Right atrium auricular region (tissue), 2 donors: Measurements from ENCODE around the gene C10orf62. TPM values are rescaled to one million over a fixed set of nuclear protein-coding genes. Genes with fewer than 3 reads are reported as not detected.

Experiments
- DNase-seq: peaks from one replicate; pipeline ENCODE4 v3.0.0-alpha.2; 2019; ENCODE audit warnings: low spot score
- H3K27ac ChIP-seq, 2 donors: fragments of 200-600 bp; sonication (generic); 1 replicate in 1 of 2; 2 replicates in 1 of 2; pipeline ENCODE4 v1.5.1; 2016 to 2019
- H3K27me3 ChIP-seq, 2 donors: fragments of 200-600 bp; sonication (generic); one replicate each; pipeline versions ENCODE4 v1.5.1 to v1.6.0; 2017 to 2019
- H3K36me3 ChIP-seq: fragments of 200-600 bp; sonication (generic); one replicate; pipeline ENCODE4 v1.5.1; 2016
- H3K4me1 ChIP-seq, 2 donors: fragments of 200-600 bp; sonication (generic); one replicate each; pipeline versions ENCODE4 v1.5.1 to v1.6.0; 2017 to 2019
- H3K4me3 ChIP-seq, 2 donors: fragments of 200-600 bp; sonication (generic); 1 replicate in 1 of 2; 2 replicates in 1 of 2; pipeline ENCODE4 v1.5.1; 2017 to 2019; ENCODE audit warnings: mild to moderate bottlenecking in 1 of 2, moderate library complexity in 1 of 2
- H3K9me3 ChIP-seq, 2 donors: fragments of 200-600 bp; sonication (generic); one replicate each; pipeline ENCODE4 v1.5.1; 2019
- CTCF ChIP-seq, 2 donors: fragments of 200-600 bp; sonication (generic); IDR thresholded peaks; one replicate each; pipeline ENCODE4 v1.5.1; 2019; ENCODE audit warnings: antibody characterized with exemption in 2 of 2
- total RNA-seq, 2 donors: library from RNA; depleted of rRNA; stranded (reverse); fragments of >200 nt; gene quantifications; one replicate each; pipeline ENCODE4 v1.1.0, GENCODE V29; 2016

C10orf62 gene
- total RNA-seq, 2 donors from 2014 or later = 0.35 to 0.67 TPM

- no peak for TF ChIP-seq CTCF (IDR thresholded peaks at IDR 0.05)
- Histone ChIP-seq H3K27ac (no peak overlapping the region), H3K36me3 (no peaks in the 10 kb centered on the region), H3K9me3 (no peaks in the 10 kb centered on the region), H3K27me3 (no peaks in the 10 kb centered on the region), H3K4me1 (peaks cover 0 to 29% of the 10 kb centered on the region in 2 donors), H3K4me3 (no peak overlapping the region)
- DNase-seq = no peak
Observed at GRCh38 chr10:97590082-97590747, 694 bp downstream of the C10orf62 start.

GRCh38 chr10:97590748-97591495 is 1.4 kb downstream of the C10orf62 start:
- H3K27ac ChIP-seq = no peak overlapping the region
- DNase-seq = no peak
- peaks cover 0 to 29% of the 10 kb centered on the region in 2 donors for H3K4me1 ChIP-seq
- H3K9me3 ChIP-seq = no peaks in the 10 kb centered on the region
- no peaks in the 10 kb centered on the region for H3K27me3 ChIP-seq
- H3K4me3 ChIP-seq = no peak overlapping the region
- no peaks in the 10 kb centered on the region for H3K36me3 ChIP-seq
- TF ChIP-seq CTCF (IDR thresholded peaks at IDR 0.05) = no peak

- Histone ChIP-seq H3K27ac (peak overlapping the region; percentile 55 to 100), H3K4me1 (peaks cover 0 to 43% of the 10 kb centered on the region in 2 donors), H3K9me3 (no peaks in the 10 kb centered on the region), H3K4me3 (no peak overlapping the region), H3K27me3 (no peaks in the 10 kb centered on the region), H3K36me3 (no peaks in the 10 kb centered on the region)
- TF ChIP-seq CTCF (IDR thresholded peaks at IDR 0.05) = no peak
- DNase-seq = peak; percentile 63
Observed at GRCh38 chr10:97593421-97593820, 3.9 kb downstream of the C10orf62 start.

GRCh38 chr10:97596101-97597082 is 6.9 kb downstream of the C10orf62 start:
- Histone ChIP-seq H3K27me3 (no peaks in the 10 kb centered on the region), H3K9me3 (no peaks in the 10 kb centered on the region), H3K4me1 (peaks cover 0 to 45% of the 10 kb centered on the region in 2 donors), H3K4me3 (no peak overlapping the region), H3K27ac (peak overlapping the region; percentile 91 to 100), H3K36me3 (no peaks in the 10 kb centered on the region)
- peak; percentile 91 for DNase-seq
- TF ChIP-seq CTCF (IDR thresholded peaks at IDR 0.05) = no peak

- no peak for DNase-seq
- peak overlapping the region; percentile 91 to 100 for H3K27ac ChIP-seq
- no peaks in the 10 kb centered on the region for H3K27me3 ChIP-seq
- no peak overlapping the region for H3K4me3 ChIP-seq
- peaks cover 0 to 50% of the 10 kb centered on the region in 2 donors for H3K4me1 ChIP-seq
- no peak for TF ChIP-seq CTCF (IDR thresholded peaks at IDR 0.05)
- no peaks in the 10 kb centered on the region for H3K36me3 ChIP-seq
- no peaks in the 10 kb centered on the region for H3K9me3 ChIP-seq
Observed at GRCh38 chr10:97597778-97598177, 8.3 kb downstream of the C10orf62 start.
